ENCODE data around the gene TECPR1. TPM values are rescaled to one million over a fixed set of nuclear protein-coding genes. Genes with fewer than 3 reads are reported as not detected.

Gene TECPR1
- total RNA-seq, 1 experiment from 2014 or later = 13.9 TPM

DNA sequence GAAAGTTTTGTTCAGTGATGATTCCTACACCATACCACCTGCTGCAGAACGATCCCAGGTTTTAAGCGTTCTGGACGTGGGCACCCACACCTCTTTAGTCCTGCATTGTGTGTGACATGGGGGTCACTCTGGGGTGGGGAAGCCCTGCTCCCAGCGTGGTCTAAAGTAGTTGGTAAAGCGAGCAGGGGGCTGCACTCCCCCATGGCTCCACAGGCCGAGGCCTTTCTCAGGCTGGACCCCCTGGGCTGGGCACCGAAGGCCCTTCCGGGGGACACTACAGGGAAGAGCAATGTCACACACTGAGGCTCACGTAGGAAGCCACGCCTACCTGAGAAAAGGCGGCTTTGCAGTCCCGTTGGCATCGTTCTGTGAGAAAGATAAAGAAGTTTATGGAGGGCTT is 41.7 kb upstream of the TECPR1 start:
- no peaks in the 10 kb centered on the region for H3K9me3 Mint-ChIP-seq

More for the DNA sequence above, 41.7 kb upstream of the TECPR1 start:
- no peak overlapping the region for H2BK120ac ChIP-seq (ENCODE audit: low read depth, low read length, poor library complexity, severe bottlenecking)
- no peak overlapping the region for H2AFZ ChIP-seq (ENCODE audit: low read length)
- no peak overlapping the region for H3K27ac ChIP-seq (ENCODE audit: insufficient read length, low read depth, low read length)
- H3K79me1 ChIP-seq (ENCODE audit: insufficient read depth, low read depth, low read length, poor library complexity, severe bottlenecking) = no peaks in the 10 kb centered on the region
- TF ChIP-seq, protein P1, sequence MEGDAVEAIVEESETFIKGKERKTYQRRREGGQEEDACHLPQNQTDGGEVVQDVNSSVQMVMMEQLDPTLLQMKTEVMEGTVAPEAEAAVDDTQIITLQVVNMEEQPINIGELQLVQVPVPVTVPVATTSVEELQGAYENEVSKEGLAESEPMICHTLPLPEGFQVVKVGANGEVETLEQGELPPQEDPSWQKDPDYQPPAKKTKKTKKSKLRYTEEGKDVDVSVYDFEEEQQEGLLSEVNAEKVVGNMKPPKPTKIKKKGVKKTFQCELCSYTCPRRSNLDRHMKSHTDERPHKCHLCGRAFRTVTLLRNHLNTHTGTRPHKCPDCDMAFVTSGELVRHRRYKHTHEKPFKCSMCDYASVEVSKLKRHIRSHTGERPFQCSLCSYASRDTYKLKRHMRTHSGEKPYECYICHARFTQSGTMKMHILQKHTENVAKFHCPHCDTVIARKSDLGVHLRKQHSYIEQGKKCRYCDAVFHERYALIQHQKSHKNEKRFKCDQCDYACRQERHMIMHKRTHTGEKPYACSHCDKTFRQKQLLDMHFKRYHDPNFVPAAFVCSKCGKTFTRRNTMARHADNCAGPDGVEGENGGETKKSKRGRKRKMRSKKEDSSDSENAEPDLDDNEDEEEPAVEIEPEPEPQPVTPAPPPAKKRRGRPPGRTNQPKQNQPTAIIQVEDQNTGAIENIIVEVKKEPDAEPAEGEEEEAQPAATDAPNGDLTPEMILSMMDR (conservative IDR thresholded peaks at IDR 0.05) = no peak
- no peak overlapping the region for H2BK12ac ChIP-seq (ENCODE audit: insufficient read length, low read depth, low read length)
- no peak overlapping the region for H4K8ac ChIP-seq (replicated peaks; ENCODE audit: insufficient read length, low read depth, low read length)
- H3K27ac Mint-ChIP-seq = no peak overlapping the region
- H3K79me2 ChIP-seq (ENCODE audit: insufficient read depth, low read length) = no peaks in the 10 kb centered on the region
- peaks cover 10 to 54% (median 44%) of the 10 kb centered on the region in 3 experiments; a peak in 6 of 7 replicates for H3K36me3 Mint-ChIP-seq (ENCODE audit: insufficient read depth in 1 of 3, low read depth in 3 of 3)
- no peaks in the 10 kb centered on the region for H3K27me3 Mint-ChIP-seq (ENCODE audit: low read depth)
- no peak overlapping the region for H3K4me3 Mint-ChIP-seq
- DNase-seq = no peak
- no peak overlapping the region for H3T11ph ChIP-seq (ENCODE audit: low read length)
- no peak overlapping the region for H3K4ac ChIP-seq (ENCODE audit: low read depth, low read length)
- no peak overlapping the region for H3K18ac ChIP-seq (ENCODE audit: insufficient read length, low read depth, low read length)
- H2BK20ac ChIP-seq (ENCODE audit: low read depth, low read length, poor library complexity, severe bottlenecking) = no peak overlapping the region
- no CpG with 5 or more reads among the region's 13 CpGs for WGBS (ENCODE audit: extremely low coverage, insufficient read length, low lambda C conversion rate)
- no peaks in the 10 kb centered on the region for H3K27me3 ChIP-seq (ENCODE audit: insufficient read depth, low read length)
- H3K9ac ChIP-seq (ENCODE audit: extremely low read depth, insufficient read length, low read length) = no peak overlapping the region
- H3K4me1 Mint-ChIP-seq = peaks cover 16 to 22% of the 10 kb centered on the region in 2 experiments
- no peak overlapping the region for H2BK15ac ChIP-seq (ENCODE audit: low read depth, low read length)
- H2BK5ac ChIP-seq (ENCODE audit: insufficient read length, low read length) = no peak overlapping the region
- H4K20me1 ChIP-seq (ENCODE audit: control insufficient read depth, insufficient read depth, insufficient read length) = no peaks in the 10 kb centered on the region
- no peak overlapping the region for H3K14ac ChIP-seq (ENCODE audit: insufficient read depth, low read length)
- no peak overlapping the region for H3K56ac ChIP-seq (ENCODE audit: insufficient read length, low read depth, low read length)
- no peak overlapping the region for H4K5ac ChIP-seq (ENCODE audit: insufficient read length, low read depth, low read length)
- no peaks in the 10 kb centered on the region for H3K9me3 ChIP-seq (ENCODE audit: control insufficient read depth, low read depth, low read length)
- no peak overlapping the region for H2AK5ac ChIP-seq (ENCODE audit: insufficient read length, low read length)
- H3K4me1 ChIP-seq (ENCODE audit: insufficient read depth, low read length) = no peaks in the 10 kb centered on the region
- H3K23me2 ChIP-seq (ENCODE audit: insufficient read length, low read depth, low read length, poor library complexity, severe bottlenecking) = no peaks in the 10 kb centered on the region
- H3K23ac ChIP-seq (ENCODE audit: insufficient read length, low read depth, low read length) = no peak overlapping the region
- H3K4me2 ChIP-seq (ENCODE audit: insufficient read depth, insufficient read length, low read length) = no peak overlapping the region
- no peak overlapping the region for H4K91ac ChIP-seq (ENCODE audit: insufficient read length, low read depth, low read length)
